PFSK-1 (cell line): ENCODE measurements around the gene RGS16.

Experiments
- POLR2AphosphoS5 ChIP-seq: IDR thresholded peaks from 2 replicates; pipeline ENCODE4 v1.6.1; 2012; ENCODE audit warnings: low read depth, mild to moderate bottlenecking, control low read depth, low read length, moderate library complexity
- SIN3A ChIP-seq: IDR thresholded peaks from 2 replicates; pipeline ENCODE4 v1.6.1; 2012; ENCODE audit warnings: mild to moderate bottlenecking, low read length, moderate library complexity, borderline replicate concordance; ENCODE audit not compliant: insufficient read depth
- TAF1 ChIP-seq: IDR thresholded peaks from 2 replicates; pipeline ENCODE4 v1.6.1; 2012; ENCODE audit warnings: low read length, control low read depth, borderline replicate concordance; ENCODE audit not compliant: insufficient read depth

- TF ChIP-seq TAF1 (no peak), SIN3A (no peak), POLR2AphosphoS5 (no peak)
Observed at GRCh38 chr1:182628657-182629056, 24.5 kb upstream of the RGS16 start.
